HG03025 (cell line): ENCODE data around the gene CCNL1.
"Not testable (repeated sequence)": the region's sequence is repeated elsewhere in the genome, so short reads cannot be mapped to it uniquely, and the experiment has no call there.

ENCODE experiments used
- ATAC-seq: cut with Tn5 transposase; IDR thresholded peaks from one replicate; pipeline ENCODE4 v1.9.1; 2021; ENCODE audit warnings: mild to moderate bottlenecking, moderate library complexity; ENCODE audit not compliant: unreplicated experiment, low FRiP score

The CCNL1 gene

DNA sequence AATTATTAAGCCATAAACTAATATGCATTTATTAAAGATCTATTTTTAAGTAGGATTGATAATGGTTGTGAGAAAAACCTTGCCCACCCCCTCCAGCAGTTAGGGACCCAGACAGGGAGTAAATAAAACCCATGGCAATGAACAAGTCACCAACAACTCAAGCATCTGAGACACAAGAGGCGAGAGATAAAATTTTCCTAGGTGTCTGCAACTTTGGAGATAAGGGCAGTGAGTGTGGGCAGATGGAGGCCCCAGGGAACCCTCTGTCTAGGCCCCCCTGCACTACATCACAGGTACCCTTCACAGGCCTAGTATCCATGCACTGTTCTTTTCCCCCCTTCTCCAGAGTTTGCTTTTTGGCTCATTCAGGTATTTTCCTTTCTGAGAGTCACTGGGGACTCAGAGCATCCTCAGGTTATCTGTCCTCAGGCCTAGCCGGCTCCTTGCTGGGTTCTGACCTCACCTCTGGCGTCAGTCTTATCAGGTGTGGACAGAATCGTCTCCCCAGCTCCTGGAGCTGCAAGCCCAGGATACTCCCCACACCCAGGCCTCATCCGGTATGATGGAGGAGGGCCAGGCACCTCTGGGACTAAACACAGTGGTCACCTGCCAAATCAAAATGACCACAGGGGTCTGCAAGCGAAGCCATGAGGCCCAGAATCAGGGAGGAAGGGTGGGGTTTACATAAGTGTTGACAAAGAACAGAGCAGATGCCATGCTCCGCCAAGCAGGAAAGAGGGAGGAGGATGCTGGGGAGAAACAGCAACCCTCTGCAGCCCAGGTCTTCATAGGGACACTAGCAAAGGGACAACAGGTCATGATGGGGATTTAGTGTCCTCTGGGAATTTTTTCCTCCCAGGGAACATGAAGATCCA lies 50.4 kb downstream of the CCNL1 start:
- no peak for ATAC-seq

DNA sequence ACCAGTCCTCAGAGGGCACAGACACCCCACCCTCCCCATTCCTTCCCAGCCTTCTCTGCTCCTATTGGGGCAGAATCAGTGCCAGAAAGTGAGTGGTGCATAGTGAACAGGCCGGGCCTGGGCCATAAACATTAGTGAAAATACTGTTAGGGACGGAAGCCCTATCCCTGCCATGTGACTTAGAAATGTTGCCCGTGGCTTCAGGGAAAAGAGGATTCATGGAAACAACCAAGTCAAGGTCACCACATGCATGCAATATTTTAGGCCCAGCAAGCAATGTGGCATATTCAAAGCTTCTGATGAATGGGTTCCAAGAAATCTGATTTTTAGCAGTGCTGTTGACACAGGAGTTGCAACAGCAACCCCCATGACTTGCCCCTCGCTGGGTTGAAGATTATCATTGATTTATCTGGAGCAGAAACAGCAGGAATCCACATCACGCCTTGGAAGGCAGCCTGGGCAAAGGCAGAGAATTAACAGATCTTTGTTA lies 52.3 kb downstream of the CCNL1 start:
- no peak for ATAC-seq

DNA sequence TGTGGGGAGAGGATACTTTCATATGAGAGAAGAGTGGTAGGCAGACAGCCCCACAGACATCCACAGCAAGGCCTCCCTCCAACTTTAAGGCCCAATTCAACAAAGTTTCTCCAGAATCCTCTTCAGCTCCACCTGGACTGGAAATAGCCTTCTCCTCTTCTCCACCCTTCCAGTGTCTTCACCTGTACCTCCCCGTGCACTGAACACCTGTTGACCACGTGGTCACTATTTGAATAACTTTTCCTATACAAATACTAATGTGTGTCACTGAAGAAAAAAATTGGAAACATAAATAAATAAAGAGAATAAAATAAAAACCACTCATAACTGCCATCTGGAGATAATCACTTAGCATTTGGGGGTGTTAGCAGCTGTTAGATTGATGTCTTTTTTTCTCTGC lies 52.9 kb downstream of the CCNL1 start:
- no peak for ATAC-seq

DNA sequence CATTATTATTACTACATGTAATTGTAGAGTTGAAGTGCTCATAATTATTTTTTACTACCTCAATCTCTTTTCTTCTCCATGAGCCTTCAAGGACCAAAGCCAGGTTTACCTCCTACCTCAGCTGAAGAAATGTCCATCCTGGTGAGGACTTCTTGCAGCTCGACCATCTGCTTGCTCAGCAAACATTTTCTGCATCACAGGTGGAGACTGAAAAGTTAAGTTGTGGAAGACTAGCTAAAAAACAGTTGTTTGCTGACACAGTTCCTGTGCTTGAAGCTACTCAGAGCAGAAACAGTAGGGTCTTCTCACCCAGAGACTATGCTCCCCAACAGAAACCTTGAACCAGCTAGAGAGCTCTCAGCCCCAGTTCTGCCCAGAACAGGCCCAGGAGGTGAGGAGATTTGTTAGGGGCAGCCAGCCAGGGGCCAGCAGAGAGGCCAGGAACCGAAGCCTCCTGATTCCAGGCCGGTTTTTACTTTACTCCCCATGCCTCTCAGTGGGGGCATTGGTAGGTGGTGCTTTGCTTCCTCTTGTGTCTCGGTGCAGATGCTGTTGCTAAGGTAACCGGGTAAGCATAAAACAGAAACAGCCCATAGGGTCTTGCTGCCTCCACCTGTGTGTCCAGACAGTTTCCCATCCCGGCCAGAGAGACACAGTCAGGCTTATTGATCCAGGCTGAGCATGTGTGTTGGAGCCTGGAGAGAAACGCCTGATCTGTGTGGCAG lies 54.9 kb downstream of the CCNL1 start:
- ATAC-seq, result peak; percentile 75

DNA sequence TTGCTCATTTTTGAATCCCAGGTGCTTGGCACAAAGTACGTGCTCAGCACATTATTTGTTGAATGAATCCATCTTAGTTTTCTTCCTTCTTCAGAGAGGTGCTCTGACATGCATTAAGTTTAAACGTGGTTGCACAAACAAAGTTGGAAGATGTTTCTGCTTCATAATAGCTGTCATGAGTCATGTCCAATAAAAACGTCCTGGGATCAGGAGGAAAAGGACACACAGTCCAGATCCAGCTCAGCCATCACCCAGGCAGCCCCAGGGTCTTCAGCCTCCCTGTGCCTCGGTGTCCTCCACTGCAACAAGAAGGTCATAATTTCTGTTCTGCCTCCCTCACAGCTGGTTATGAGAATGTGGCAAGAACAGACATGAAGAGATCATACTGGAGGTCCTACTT lies 55.4 kb downstream of the CCNL1 start:
- no peak for ATAC-seq

DNA sequence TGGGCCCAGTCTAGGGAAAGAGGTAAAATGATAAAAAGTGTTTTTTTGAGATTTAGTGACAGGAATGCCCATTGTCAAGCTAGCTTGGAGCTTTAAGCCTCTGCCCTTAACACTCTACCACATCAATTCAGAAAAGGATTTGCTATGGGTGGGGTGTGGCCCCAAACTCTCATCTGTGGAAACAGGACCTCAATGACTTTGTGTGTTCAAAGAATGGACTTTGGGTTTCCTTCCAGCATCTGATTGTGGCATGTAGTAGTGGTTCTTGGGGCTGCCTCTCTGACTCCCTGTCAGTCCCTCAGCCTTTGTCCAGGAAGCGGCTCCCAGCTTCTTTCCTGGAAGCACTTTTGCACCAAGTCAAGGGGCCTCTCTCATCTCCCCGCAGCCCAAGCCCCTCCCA lies 56.1 kb downstream of the CCNL1 start:
- no peak for ATAC-seq

DNA sequence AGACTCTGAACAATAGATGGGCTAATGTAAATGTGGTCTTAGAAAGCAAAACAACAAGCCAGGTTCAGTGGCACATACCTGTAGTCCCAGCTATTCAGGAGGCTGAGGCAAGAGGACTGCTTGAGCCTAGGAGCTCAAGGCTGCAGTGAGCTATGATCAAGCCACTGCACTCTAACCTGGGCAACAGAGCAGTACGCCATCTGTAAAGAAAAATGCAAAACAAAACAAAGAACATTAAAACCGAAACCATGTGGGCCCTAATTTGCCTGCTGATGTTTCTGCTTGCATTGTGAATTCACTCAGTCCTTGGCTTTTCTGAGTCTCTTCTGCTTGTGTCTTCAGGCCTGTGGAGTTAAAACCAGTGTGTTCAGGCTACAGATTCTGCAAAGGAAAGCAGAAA lies 56.7 kb downstream of the CCNL1 start:
- peak; percentile 89 for ATAC-seq

DNA sequence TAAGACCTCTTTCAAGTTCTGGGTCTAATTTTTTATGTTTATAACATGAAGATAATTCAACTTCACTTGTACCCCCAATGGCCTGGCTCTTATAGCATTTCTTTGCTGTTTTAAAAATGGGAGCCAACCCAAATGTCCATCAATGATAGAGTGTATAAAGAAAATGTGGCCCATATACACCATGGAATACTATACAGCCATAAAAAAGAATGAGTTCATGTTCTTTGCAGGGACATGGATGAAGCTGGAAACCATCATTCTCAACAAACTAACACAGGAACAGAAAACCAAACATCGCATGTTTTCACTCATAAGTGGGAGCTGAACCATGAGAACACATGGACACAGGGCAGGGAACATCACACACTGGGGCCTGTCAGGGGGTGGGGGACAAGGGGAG lies 57.4 kb downstream of the CCNL1 start:
- ATAC-seq, result not testable (repeated sequence)

DNA sequence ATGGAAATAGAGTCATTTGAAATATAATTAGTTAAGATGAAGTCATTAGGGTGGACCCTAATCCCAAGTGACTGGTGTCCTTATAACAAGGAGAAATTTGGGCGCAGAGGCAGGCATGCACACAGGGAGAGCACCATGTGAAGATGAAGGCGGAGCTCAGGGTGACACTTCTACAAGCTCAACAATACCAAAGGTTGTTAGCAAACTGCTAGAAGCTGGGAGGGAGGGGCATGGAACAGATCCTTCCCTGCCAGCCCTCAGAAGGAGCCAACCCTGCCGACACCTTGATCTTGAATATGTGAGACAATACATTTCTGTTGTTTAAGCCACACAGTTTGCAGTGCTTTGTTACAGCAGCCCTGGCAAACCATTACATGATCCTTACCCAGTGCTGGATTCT lies 57.8 kb downstream of the CCNL1 start:
- no peak for ATAC-seq

DNA sequence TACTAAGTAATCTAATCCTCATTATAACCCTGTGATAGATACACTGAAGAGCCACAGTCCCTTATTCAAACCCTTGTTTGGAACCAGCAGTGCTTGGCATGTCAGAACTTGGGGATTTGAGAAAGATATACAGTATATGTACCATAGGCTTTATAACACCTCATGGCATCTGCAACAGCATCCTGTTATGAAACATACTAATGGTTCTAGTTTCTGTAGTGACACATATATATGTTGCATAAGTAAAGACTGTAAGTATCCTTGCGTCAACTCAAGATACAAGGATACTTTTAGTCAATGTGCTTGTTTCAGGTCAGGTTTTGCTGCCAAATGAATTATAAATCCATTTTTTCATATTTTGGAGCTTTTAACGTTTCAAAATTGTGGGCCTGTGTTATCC lies 58.5 kb downstream of the CCNL1 start:
- no peak for ATAC-seq

DNA sequence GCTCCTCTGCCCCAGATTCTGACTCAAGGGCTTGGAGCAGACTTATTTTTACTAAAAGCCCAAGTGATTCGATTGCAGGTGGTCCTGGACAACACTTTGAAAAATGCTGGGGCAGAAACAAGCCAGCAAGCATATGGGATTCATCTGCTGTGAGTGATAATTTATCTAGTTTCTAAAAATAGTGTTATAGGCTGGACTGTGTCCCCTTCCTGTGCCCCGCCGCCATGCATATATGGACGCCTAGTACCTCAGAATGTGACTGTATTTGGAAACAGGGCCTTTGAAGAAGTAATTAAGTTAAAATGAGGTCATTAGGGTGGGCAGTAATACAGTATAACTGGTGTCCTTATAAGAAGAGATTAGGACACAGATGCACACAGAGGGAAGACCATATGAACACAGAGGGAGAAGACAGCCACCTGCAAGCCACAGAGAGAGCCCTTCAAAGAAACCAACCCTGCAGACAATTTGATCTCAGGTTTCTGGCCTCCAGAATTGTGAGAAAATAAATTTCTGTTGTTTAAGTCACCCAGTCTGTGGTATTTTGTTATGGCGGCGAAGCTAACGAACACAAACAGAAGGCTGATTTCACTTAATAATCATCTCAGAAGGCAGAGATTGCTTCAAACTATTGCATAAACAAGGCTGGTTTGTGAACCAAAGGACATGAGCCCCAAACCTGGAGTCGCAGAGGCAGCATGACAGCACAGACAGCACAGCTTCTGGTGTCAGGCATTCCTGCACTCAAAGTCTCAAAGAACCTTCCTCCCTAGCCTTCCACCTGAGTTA lies 59.1 kb downstream of the CCNL1 start:
- no peak for ATAC-seq

DNA sequence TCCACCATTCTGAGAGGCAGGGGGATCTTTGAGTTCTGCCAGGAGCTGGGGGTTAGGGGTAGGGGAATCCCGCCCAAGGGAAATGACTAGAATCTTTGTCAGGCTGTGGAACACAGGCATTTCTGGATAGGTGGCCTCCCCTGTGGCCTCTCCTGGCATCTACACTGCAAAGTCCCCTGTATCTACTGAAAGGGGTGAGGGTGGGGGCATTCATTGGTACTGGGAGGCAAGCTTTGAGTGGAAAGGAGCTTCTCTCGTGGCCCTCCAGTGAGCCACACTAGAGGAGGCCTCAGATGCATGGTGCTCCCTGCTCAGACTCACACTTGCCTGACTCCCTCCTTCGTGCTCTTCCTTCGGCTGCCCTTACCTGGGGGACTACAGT lies 59.9 kb downstream of the CCNL1 start:
- no peak for ATAC-seq

DNA sequence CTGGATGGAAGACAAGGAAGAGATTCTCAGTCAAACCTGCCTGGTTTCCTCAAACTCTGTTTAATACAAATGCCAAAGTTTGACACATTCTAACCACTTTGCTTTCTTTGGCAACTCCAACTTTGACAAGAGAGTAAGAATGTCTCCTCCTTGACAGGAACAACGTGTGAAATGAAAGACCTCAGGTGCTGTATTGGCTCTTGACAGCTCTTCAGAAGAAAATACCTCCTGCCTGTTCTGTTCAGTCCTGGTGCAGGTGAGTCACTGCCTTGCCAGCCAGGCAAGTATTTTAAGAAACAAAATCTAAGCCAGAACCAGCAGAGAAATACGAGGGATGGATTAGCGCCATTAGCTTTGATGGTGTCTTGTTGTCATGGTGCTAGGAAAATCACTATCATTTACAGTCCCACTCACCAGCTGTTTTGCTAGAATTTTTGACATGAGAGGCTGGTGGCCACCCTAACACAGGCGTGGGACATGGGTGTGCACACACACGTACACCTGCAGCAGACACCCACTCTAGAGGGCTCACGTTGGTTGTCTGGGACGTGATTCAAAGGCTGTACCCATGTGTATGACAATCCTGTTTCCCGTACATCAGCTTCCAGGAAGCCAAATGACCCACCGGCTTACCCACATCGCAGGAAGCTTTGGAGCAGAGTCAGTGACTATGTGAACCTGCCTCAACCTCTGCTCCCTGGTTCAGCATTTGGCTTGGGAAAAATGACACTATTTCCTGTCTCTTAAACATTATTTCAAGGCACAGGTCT lies 60.4 kb downstream of the CCNL1 start:
- no peak for ATAC-seq

DNA sequence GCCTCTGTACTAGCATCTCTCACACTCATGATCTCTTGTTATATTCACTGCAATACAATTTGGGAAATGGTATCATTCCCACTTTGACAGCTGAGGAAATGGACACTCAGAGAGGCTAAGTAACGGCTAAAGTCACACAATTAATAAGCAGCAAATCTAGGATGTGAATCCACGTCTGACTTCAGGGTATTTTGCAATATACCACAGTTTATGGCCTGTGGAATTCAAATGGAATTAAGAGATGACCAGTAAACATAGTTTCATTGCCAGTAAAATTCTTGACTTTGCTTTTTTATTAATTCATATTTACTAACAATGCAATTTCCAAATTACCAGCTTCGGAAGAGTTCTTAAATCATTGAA lies 61.1 kb downstream of the CCNL1 start:
- ATAC-seq, result no peak

DNA sequence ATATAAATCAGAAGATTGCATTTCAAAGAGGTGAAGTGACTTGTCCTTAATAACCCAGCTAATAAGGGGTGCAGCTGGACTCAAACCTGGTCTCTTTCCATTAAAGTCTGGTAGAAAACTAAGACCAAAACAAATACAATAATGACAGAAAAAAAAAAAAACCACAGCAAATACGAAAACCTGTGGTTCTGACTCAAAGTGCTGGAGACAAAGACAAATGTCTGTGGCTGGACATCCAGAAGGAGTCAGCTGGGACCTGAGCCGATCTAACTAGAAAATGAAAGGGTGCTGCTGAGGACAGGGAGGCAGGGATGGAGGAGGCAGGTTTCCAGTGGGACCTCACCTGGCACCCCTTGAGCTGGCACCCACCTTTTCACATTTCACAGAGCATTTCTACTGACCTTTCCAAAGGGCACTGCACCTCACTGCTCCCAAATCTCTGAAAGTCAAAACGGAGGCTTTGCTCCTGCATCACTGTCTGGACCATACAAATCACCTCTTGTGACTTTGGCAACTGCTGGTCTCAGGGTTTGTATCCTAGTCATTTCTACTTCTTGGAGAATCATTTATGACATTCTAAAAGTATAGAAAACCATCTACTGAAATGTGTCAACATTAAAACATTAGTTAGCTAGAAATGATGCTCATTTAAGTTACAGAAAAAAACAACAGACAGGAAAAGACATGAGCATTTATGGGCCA lies 61.7 kb downstream of the CCNL1 start:
- no peak for ATAC-seq
